ENCODE measurements around the gene NPNT.

Gene NPNT

DNA sequence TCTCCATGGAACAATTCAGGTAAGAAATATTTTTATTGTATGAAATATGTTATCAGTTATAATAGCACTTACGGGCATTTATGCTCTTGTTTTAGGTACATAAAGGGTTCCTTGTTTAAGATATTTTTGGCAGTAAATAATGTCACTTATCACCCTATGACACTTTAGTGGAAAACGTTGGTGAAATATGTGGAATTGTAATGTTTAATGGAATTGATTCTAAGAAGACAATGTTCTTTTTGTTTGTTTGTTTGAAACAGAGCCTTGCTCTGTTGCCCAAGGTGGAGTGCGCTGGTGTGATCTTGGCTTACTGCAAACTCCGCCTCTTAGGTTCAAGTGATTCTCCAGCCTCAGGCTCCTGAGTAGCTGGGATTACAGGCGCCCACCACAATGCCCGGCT, 17.4 kb downstream of the NPNT start:
- DNase-seq (ENCODE audit: low read depth in 3 of 3), result no peak

GRCh38 chr4:105917171-105917685, 22.0 kb downstream of the NPNT start:
- DNase-seq (ENCODE audit: low read depth in 3 of 3), result no peak

DNA sequence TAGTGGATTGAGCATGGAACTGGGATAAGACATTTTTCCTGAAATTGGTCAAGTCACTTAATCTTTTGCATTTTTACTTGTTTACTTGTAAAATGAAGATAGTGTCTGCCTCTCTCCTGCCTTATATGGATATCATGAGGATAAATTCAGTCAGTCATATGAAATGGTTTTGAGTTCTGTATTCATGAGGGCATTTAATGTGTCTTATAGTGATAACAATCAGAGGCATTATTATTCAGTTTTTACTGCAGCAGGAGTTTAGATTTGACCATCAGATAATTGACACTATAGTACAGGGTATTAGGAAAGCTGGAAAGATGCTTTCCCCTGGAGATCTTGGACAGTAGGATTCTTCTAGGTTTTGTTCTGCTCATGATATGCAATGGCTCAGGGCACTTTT, 26.0 kb downstream of the NPNT start:
- no peak for DNase-seq (ENCODE audit: low read depth in 3 of 3)

GRCh38 chr4:105923497-105924238, 28.4 kb downstream of the NPNT start:
- DNase-seq (ENCODE audit: low read depth in 3 of 3), result no peak

DNA sequence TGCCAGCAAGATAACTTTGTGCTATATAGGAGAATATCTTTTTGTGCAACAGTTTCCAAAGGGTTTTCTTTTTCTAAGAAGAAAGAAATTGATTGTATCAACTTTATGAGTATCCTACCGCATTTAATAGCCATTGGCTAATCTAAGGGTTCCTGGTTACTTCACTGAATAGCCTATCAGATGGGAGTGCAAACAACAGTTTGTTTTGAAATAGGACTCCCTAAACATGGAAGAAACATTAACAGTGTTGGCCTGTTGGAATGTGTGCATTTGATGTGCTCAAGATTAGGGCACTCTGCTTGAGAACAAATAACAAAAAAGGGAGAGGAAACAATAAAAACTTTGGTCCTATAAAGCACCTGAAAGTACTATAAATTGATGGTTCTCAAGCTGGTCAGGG, 29.1 kb downstream of the NPNT start:
- DNase-seq (ENCODE audit: low read depth in 3 of 3), result no peak

GRCh38 chr4:105930698-105931097, 35.4 kb downstream of the NPNT start:
- DNase-seq (ENCODE audit: low read depth in 3 of 3), result no peak

GRCh38 chr4:105933083-105933482, 37.8 kb downstream of the NPNT start:
- DNase-seq (ENCODE audit: low read depth in 3 of 3), result no peak

DNA sequence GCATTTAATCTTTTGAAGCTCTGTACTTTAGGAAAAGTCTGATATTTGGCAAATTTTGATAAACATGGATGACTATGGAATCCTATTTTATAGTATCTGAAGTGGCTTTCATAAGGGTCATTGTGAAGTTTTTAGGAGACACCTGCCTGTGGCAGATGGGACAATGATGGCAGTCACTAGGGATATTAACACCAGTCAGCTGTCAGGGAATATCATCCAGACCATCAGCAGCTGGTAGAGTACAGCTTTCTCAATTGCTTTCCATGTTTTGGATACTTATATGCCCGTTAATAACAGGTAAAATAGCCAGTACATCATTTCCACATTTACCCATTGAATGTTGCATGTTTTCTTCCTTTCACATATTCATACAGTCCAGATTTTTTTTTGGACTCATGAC, 39.1 kb downstream of the NPNT start:
- DNase-seq (ENCODE audit: low read depth in 3 of 3), result no peak

DNA sequence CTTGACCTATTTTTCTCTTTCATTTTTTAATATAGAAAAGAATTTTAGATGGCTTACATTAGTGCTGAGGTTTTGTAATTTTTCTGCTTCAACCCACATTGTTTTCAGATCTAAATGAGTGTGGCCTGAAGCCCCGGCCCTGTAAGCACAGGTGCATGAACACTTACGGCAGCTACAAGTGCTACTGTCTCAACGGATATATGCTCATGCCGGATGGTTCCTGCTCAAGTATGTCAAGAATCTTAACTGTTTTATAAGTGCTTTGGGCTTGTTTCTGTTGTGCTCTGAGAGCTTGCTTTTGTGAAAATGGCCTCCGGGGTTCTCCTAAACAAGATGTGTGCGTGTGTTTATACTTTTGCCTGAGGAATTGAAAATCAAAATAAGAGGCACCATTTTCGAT, 41.6 kb downstream of the NPNT start:
- no peak for DNase-seq (ENCODE audit: low read depth in 3 of 3)

DNA sequence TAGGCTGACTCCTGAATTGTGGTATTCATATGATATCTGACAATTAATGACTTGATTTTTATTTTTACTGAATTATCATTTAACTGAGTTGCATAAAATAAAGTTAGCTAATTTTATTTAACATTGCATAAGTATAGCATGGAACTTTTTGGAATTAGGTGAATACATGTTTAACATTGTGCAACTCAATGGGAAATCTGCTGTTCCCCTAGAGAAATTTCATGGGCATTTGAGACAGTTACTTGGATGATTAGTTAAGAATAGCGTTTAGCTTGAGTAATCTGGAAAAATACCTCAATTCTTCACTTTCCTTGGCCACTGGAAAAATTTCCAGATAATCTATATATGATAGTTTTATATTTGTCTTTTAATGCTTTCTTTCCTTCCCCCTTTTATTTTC, 42.5 kb downstream of the NPNT start:
- DNase-seq (ENCODE audit: low read depth in 3 of 3), result no peak

- no peak for DNase-seq (ENCODE audit: low read depth in 3 of 3)
Observed at GRCh38 chr4:105943234-105943633, 48.0 kb downstream of the NPNT start.

DNA sequence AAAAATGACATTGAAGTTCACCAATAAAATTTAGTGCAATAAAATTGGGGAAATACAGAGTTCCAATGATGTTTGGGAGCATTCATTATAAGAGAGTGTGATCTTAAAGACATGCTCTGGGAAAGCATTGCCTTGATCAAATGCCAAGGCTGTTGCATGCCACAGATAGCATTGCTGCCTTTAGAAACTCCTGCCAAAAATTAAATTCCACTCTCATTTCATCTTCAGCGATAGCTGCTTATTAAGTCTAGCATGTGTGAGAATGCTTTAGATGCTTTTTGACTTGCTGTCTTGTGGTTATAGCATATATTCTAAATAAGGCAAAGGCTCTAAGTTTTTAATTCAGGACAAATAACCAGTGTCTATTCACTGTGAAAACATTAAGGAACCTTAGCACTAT, 49.3 kb downstream of the NPNT start:
- no peak for DNase-seq (ENCODE audit: low read depth in 3 of 3)

GRCh38 chr4:105946771-105947170, 51.5 kb downstream of the NPNT start:
- DNase-seq (ENCODE audit: low read depth in 3 of 3), result no peak

DNA sequence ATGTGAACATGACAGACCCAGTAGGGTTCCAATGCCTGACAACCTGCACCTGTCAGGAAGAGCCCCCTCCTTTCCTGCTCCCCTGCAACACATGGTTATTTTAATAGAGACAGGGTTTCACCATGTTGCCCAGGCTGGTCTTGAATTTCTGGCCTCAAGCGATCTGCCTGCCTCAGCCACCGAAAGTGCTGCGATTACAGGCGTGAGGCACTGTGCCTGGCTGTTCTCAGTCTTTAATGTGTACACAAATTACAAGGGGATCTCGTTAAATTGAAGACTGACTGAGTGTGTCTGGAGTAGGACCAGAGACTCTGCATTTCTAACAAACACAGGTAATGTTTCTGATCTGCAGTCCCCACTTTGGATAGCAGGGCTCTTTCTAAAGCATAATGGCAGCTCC, 55.4 kb downstream of the NPNT start:
- no peak for DNase-seq (ENCODE audit: low read depth in 3 of 3)

DNA sequence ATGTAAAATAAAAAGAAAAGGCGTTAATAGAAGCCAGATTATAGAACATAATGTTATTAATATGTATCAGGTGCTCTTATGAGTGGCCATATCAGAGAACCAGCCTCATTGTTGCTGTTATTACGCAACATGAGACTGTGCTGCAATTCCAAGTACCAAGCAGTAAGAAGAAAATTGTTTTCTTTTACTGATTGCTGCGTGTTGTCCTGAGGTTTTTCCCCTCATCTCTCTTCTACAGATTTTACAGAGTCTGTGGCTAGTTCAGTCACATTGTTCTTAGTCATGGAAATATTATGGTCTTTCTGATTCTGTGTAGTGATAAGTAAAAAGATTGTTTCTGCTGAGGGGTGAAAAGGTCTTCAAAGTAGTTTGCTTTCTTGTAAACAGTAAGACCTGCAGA, 55.9 kb downstream of the NPNT start:
- DNase-seq (ENCODE audit: low read depth in 3 of 3), result no peak

- DNase-seq (ENCODE audit: low read depth in 3 of 3), result no peak
Observed at GRCh38 chr4:105952591-105952990, 57.3 kb downstream of the NPNT start.

GRCh38 chr4:105956569-105956968, 61.3 kb downstream of the NPNT start:
- DNase-seq (ENCODE audit: low read depth in 3 of 3), result no peak

DNA sequence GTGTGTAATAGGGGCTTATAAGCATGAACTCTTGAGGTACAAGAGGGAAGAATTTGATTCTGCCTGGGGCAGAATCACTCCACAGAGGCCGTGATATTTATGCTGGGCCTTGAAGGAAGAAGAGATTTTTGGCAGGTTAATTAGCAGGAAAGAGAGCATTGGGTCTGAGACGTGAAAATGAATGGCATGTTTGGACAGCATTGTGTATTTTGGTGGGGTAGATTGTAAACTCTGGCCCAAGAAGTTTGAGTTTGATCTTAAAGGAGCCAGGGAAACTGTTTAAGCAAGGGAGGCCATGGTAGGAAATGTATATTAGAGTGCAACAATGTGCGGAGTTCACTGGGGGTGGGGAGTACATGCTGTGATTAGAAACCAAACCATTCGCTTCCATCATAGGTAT, 62.4 kb downstream of the NPNT start:
- DNase-seq (ENCODE audit: low read depth in 3 of 3), result no peak

GRCh38 chr4:105963461-105964400, 68.5 kb downstream of the NPNT start:
- no peak for DNase-seq (ENCODE audit: low read depth in 3 of 3)

DNA sequence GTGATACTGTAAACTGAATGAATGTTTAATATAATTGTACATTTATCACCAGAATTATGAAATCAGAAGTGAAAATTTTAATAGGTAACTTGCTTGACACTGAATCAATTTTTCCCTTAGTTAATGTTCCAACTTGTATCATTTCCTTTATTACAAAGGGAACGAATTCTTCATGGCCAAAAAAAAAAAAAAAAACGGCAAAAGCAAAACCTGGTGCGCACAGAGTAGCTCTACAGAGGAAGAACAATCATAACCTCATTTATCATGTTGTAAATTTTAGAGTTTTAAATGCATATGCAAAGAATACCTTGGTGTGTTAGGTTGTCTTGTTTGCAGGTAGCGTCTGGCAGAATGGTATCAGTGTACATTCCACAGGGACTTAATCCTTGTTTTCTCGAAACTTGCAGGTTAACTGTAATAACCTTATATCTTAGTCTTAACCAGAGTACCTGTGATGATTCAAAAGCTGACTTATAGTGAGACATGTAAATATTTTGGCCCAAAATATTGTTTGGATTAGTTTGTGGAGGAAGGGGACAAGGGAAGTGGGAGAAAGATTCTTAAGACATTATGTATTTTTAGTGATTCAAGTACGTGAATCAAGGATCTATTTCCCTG, 70.0 kb downstream of the NPNT start:
- no peak for DNase-seq (ENCODE audit: low read depth in 3 of 3)

DNA sequence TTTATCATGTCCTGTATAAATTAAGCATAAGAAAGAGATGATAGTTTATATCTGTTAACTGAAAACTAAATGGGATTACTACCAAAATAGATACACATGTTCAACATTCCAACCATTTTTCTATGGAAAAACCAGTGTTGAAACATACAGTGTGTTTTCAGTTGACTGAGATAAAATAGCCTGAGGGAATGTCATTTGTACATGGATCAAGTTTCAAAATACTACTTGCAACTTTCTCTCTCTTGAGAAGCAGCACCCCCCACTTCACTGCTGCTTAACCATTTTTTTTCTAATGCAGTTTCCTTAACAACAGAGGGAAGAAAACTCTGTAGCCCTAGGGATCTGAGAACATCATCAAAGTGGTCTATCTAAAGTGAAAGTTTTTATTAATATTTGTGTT, 70.8 kb downstream of the NPNT start:
- no peak for DNase-seq (ENCODE audit: low read depth in 3 of 3)

DNA sequence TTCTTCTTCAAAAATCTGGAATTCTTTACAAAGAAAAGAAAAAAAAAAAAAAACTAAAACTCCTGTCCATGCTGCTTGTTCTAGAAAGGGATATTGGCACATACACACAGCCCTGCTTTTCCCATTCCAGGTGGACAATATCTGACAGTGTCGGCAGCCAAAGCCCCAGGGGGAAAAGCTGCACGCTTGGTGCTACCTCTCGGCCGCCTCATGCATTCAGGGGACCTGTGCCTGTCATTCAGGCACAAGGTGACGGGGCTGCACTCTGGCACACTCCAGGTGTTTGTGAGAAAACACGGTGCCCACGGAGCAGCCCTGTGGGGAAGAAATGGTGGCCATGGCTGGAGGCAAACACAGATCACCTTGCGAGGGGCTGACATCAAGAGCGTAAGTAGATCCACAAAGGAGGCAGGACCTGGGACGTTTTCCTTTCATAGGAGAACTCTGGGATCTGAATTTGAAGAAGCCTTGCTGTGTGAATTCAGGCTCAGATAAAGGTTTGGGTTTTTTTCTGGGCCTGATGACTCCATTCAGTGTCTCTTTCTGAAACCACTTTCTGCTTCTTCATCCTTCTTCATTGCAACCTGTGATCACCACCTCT, 71.9 kb downstream of the NPNT start:
- DNase-seq (ENCODE audit: low read depth in 3 of 3), result no peak

Measured in stimulated activated CD4-positive, alpha-beta T cell treated with anti-CD3 and anti-CD28 coated beads, TNF-alpha, amount 100 ng/mL, for 48 hours (primary cell).